Measurements from ENCODE around the gene APBA1. TPM values are rescaled to one million over a fixed set of nuclear protein-coding genes. Genes with fewer than 3 reads are reported as not detected.

The APBA1 gene
- total RNA-seq, 1 experiment from 2014 or later = 1.8 TPM

DNA sequence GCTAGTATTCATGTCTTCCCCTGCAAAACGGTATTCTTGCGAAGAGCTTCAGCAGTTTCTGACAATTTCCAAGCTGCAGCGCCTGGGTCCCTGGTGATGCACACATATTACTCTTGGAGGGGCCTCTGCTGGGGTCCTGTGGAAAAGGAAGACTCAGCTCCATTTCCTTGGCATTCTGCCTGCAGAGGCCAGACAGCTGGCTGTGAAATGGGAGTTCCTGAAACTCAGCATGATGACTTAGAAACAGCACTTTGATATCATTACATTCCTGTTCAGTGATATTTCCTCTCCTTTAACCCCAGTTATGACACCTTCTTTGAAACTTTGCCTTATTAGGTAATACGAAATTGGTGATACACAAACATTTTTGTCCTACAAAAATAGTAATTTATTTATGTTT lies 98.5 kb downstream of the APBA1 start:
- no peaks in the 10 kb centered on the region; the same call in 1 of the 2 replicates for H3K27me3 ChIP-seq (ENCODE audit: insufficient read depth, low read length)
- no peak overlapping the region for H3K4ac ChIP-seq (ENCODE audit: low read depth, low read length)
- H2BK15ac ChIP-seq (ENCODE audit: low read depth, low read length) = no peak overlapping the region
- no peak overlapping the region for H3K23ac ChIP-seq (ENCODE audit: insufficient read length, low read depth, low read length)
- H3K36me3 Mint-ChIP-seq (ENCODE audit: insufficient read depth in 1 of 3, low read depth in 3 of 3) = no peaks in the 10 kb centered on the region
- no peaks in the 10 kb centered on the region for H4K20me1 ChIP-seq (ENCODE audit: control insufficient read depth, insufficient read depth, insufficient read length)
- no peaks in the 10 kb centered on the region for H3K23me2 ChIP-seq (ENCODE audit: insufficient read length, low read depth, low read length, poor library complexity, severe bottlenecking)
- no peaks in the 10 kb centered on the region; a peak in 1 of 5 replicates for H3K9me3 Mint-ChIP-seq
- no peaks in the 10 kb centered on the region for H3K9me3 ChIP-seq (ENCODE audit: control insufficient read depth, low read depth, low read length)
- H3K4me1 Mint-ChIP-seq = peaks cover 0 to 2% of the 10 kb centered on the region in 2 experiments; a peak in 1 of 4 replicates
- H3T11ph ChIP-seq (ENCODE audit: low read length) = no peak overlapping the region
- H3K27ac Mint-ChIP-seq = no peak overlapping the region
- no peak overlapping the region for H4K5ac ChIP-seq (ENCODE audit: insufficient read length, low read depth, low read length)
- H3K4me2 ChIP-seq (ENCODE audit: insufficient read depth, insufficient read length, low read length) = no peak overlapping the region
- no peak overlapping the region for H2BK12ac ChIP-seq (ENCODE audit: insufficient read length, low read depth, low read length)
- no peak overlapping the region for H3K56ac ChIP-seq (ENCODE audit: insufficient read length, low read depth, low read length)
- H3K18ac ChIP-seq (ENCODE audit: insufficient read length, low read depth, low read length) = no peak overlapping the region
- H3K79me2 ChIP-seq (ENCODE audit: insufficient read depth, low read length) = no peaks in the 10 kb centered on the region
- no peak overlapping the region for H2BK5ac ChIP-seq (ENCODE audit: insufficient read length, low read length)
- no peak overlapping the region for H3K9ac ChIP-seq (ENCODE audit: extremely low read depth, insufficient read length, low read length)
- no peak overlapping the region for H2BK20ac ChIP-seq (ENCODE audit: low read depth, low read length, poor library complexity, severe bottlenecking)
- H3K4me1 ChIP-seq (ENCODE audit: insufficient read depth, low read length) = no peaks in the 10 kb centered on the region; the same call in 1 of the 2 replicates
- no peak overlapping the region for H2AFZ ChIP-seq (ENCODE audit: low read length)
- H3K14ac ChIP-seq (ENCODE audit: insufficient read depth, low read length) = no peak overlapping the region
- H3K79me1 ChIP-seq (ENCODE audit: insufficient read depth, low read depth, low read length, poor library complexity, severe bottlenecking) = no peaks in the 10 kb centered on the region
- no peak overlapping the region for H3K27ac ChIP-seq (ENCODE audit: insufficient read length, low read depth, low read length)
- no peak for DNase-seq
- H2AK5ac ChIP-seq (ENCODE audit: insufficient read length, low read length) = no peak overlapping the region
- H2BK120ac ChIP-seq (ENCODE audit: low read depth, low read length, poor library complexity, severe bottlenecking) = no peak overlapping the region
- no peak overlapping the region for H4K8ac ChIP-seq (replicated peaks; ENCODE audit: insufficient read length, low read depth, low read length)
- peaks cover 10% of the 10 kb centered on the region for H3K27me3 Mint-ChIP-seq (ENCODE audit: low read depth)
- no CpG with 5 or more reads among the region's 4 CpGs for WGBS (ENCODE audit: extremely low coverage, insufficient read length, low lambda C conversion rate)
- no peak overlapping the region for H4K91ac ChIP-seq (ENCODE audit: insufficient read length, low read depth, low read length)
- TF ChIP-seq CTCF (conservative IDR thresholded peaks at IDR 0.05) = no peak
- no peak overlapping the region for H3K4me3 Mint-ChIP-seq

Measured in H9 (cell line).